Measurements from ENCODE around the gene SLC39A1. TPM values are rescaled to one million over a fixed set of nuclear protein-coding genes. Genes with fewer than 3 reads are reported as not detected.

Gene SLC39A1
- polyA plus RNA-seq, 1 donor, result 73.7 TPM

DNA sequence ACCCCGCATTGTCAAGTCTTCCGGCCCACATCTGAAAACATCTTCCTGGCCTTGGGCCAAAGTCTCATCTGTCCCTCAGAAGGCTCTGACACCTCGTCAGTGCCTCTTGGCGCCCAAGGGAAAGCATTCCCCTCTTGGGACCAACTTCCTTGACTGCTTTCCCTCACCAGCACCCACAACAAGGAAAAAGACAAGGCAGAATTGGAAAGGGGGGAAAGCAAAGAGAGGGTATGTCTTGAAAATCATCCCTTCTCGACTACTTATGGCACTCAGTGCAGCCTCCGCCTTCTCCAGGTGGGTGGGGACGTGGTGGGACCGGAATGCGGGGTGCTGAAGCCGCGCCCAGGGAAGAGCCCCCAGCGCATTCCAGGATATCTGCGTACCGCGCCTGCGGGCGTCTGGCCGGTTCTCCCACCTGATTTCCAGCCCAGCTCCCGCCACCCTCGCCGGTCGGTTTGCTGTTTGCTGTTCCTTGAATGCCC, 554 bp upstream of the SLC39A1 start:
- WGBS (ENCODE audit: insufficient coverage, low lambda C conversion rate), result no CpG with 5 or more reads among the region's 22 CpGs
- Histone ChIP-seq H3K27ac (ENCODE audit: low read length) (peak overlapping the region; percentile 96), H3K4me1 (ENCODE audit: control insufficient read depth, insufficient read depth, low read length) (peaks cover 15% of the 10 kb centered on the region), H3K9me3 (ENCODE audit: control insufficient read depth, low read depth, low read length) (no peaks in the 10 kb centered on the region), H3K4me3 (ENCODE audit: low read length) (peak overlapping the region; percentile 81), H3K36me3 (ENCODE audit: control insufficient read depth, insufficient read depth, low read length) (peaks cover 18% of the 10 kb centered on the region), H3K27me3 (ENCODE audit: control insufficient read depth, insufficient read depth, low read length) (no peaks in the 10 kb centered on the region)
- DNase-seq, result peak; percentile 77 to 87

DNA sequence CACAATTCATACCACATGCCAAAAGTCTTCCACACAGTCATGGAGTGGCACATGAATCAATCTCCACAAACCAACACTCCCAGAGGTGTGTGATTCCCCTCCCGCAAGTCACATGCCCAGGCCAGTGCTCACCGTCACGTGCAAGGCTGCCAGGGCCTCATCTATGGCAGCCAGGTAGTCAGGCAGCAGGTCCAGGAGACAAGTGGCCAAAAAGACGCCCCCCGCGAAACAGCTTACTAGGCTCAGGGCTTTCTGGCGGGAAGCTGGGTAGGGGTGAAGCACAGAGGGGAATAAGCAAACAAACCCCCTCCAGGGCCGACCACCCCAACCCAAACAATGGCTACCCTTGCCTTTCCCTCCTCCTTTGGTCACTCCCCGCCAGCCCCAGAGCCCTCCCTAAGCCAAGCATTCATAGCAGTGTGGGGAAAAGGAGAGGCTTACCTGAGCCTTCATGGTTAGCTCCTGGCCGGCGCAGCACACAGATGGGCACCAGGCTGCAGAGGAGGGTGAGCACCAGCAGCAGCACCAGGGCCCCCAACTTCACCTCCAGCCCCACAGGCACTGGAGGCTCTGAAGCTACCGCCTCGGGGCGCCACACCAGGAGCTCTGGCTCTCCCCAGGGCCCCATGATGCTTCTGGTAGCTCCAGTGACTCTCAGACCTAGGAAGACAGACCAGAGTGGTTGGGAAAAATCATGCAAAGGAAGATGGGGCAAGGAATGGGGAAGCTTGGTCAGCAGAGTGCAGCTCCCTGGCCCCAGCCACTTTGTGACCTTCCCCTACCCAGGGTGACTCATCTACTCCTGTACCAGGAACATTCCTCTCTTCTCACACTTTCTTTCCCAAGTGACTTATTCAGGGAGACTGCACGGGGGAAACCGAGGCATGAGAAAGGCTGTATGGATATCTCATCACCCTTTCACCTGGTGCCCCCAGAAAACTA, 978 bp downstream of the SLC39A1 start:
- peaks cover 18% of the 10 kb centered on the region for H3K36me3 ChIP-seq (ENCODE audit: control insufficient read depth, insufficient read depth, low read length)
- no peaks in the 10 kb centered on the region for H3K9me3 ChIP-seq (ENCODE audit: control insufficient read depth, low read depth, low read length)
- peak in 1 of 2 donors; percentile 70 for DNase-seq
- peak overlapping the region; percentile 96 for H3K27ac ChIP-seq (ENCODE audit: low read length)
- H3K4me1 ChIP-seq (ENCODE audit: control insufficient read depth, insufficient read depth, low read length), result peaks cover 18% of the 10 kb centered on the region
- no CpG with 5 or more reads among the region's 16 CpGs for WGBS (ENCODE audit: insufficient coverage, low lambda C conversion rate)
- no peaks in the 10 kb centered on the region for H3K27me3 ChIP-seq (ENCODE audit: control insufficient read depth, insufficient read depth, low read length)
- peak overlapping the region; percentile 81 for H3K4me3 ChIP-seq (ENCODE audit: low read length)

DNA sequence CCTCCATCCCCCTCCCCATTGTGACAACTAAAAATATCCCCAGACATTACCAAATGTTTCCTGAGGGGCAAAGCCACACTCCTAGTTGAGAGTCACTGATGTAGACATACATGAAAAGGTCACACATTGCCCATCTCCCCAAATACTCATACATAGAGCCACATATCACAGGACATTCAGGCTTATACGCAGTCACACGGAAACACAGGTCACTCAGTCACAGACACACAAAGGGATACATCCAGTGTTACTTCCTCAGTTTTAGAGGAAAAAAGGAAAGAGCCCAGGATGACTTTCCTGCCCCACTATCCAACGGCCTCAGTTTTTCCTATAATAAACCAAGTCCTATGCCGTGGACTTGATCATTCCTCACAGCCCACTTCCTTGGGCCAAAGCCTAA, 1.9 kb downstream of the SLC39A1 start:
- Histone ChIP-seq H3K9me3 (ENCODE audit: control insufficient read depth, low read depth, low read length) (no peaks in the 10 kb centered on the region), H3K4me1 (ENCODE audit: control insufficient read depth, insufficient read depth, low read length) (peaks cover 27% of the 10 kb centered on the region), H3K27me3 (ENCODE audit: control insufficient read depth, insufficient read depth, low read length) (no peaks in the 10 kb centered on the region), H3K36me3 (ENCODE audit: control insufficient read depth, insufficient read depth, low read length) (peaks cover 18% of the 10 kb centered on the region), H3K4me3 (ENCODE audit: low read length) (peak overlapping the region; percentile 81), H3K27ac (ENCODE audit: low read length) (peak overlapping the region; percentile 96)
- DNase-seq, result no peak
- 60% methylated on average over 1 of the region's 4 CpGs for WGBS (ENCODE audit: insufficient coverage, low lambda C conversion rate)

DNA sequence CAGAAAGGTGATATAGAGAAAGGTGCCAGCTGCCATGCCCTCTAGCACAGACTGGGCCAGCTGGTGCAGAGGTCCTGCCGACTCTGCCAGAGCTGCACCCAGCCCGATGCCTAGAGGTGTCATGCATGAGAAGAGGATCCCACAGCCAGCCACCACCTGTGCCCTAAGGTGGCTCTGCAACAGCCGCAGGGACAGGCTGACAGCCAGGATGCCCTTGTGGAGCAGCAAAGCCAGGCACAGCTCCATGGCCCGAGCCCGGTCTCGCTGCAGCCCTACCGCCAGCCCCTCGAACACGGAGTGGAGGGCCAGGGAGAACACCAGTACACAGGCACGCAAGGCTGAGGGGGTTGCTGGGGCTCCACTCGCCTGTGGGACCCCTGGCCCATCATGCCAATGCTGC, 3.1 kb downstream of the SLC39A1 start:
- peaks cover 31% of the 10 kb centered on the region for H3K4me1 ChIP-seq (ENCODE audit: control insufficient read depth, insufficient read depth, low read length)
- H3K4me3 ChIP-seq (ENCODE audit: low read length), result no peak overlapping the region
- H3K27me3 ChIP-seq (ENCODE audit: control insufficient read depth, insufficient read depth, low read length), result no peaks in the 10 kb centered on the region
- DNase-seq, result no peak
- H3K27ac ChIP-seq (ENCODE audit: low read length), result no peak overlapping the region
- H3K36me3 ChIP-seq (ENCODE audit: control insufficient read depth, insufficient read depth, low read length), result peaks cover 18% of the 10 kb centered on the region
- no peaks in the 10 kb centered on the region for H3K9me3 ChIP-seq (ENCODE audit: control insufficient read depth, low read depth, low read length)
- WGBS (ENCODE audit: insufficient coverage, low lambda C conversion rate), result no CpG with 5 or more reads among the region's 11 CpGs

DNA sequence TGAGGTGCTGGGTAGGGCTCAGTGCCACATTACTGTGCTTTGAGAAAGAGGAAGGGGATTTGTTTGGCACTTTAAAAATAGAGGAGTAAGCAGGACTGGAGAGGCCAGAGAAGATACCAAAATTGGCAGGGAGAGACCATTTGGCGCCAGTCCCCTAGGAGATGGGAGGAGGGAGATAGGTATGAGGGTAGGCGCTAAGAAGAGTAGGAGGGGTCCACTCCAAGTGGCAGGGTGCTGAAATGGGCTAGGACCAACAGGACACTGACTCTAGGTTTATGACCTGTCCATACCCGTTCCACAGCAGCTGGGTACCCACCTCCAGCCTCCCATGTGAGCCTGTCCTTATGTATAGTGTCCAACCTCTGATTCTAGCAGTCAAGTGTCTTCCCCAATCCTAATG, 3.9 kb downstream of the SLC39A1 start:
- Histone ChIP-seq H3K4me3 (ENCODE audit: low read length) (no peak overlapping the region), H3K4me1 (ENCODE audit: control insufficient read depth, insufficient read depth, low read length) (peaks cover 32% of the 10 kb centered on the region)
- no CpG with 5 or more reads among the region's 3 CpGs for WGBS (ENCODE audit: insufficient coverage, low lambda C conversion rate)

DNA sequence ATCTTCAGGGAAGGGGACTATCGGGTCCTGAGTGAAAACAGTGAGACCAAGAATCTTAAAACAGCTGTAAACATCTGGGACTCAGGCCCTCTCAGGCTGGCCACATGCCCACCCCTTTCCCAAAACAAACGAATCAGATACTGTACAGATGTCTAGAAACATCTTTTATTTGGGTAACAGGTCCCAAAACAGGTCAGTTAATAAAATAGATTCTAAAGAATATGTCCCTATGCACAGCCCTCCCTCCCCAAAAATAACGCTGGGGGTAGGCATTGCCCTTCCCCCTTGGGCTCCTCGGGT, 4.4 kb downstream of the SLC39A1 start:
- H3K27ac ChIP-seq (ENCODE audit: low read length), result peak overlapping the region; percentile 14
- peak overlapping the region; percentile 19 for H3K4me3 ChIP-seq (ENCODE audit: low read length)
- WGBS (ENCODE audit: insufficient coverage, low lambda C conversion rate), result 0% methylated on average over 1 of the region's 4 CpGs
- H3K9me3 ChIP-seq (ENCODE audit: control insufficient read depth, low read depth, low read length), result no peaks in the 10 kb centered on the region
- no peaks in the 10 kb centered on the region for H3K27me3 ChIP-seq (ENCODE audit: control insufficient read depth, insufficient read depth, low read length)
- H3K4me1 ChIP-seq (ENCODE audit: control insufficient read depth, insufficient read depth, low read length), result peaks cover 37% of the 10 kb centered on the region
- DNase-seq, result no peak
- peaks cover 28% of the 10 kb centered on the region for H3K36me3 ChIP-seq (ENCODE audit: control insufficient read depth, insufficient read depth, low read length)

More for the DNA sequence above, 3.9 kb downstream of the SLC39A1 start:
- Histone ChIP-seq H3K27ac (ENCODE audit: low read length) (no peak overlapping the region), H3K36me3 (ENCODE audit: control insufficient read depth, insufficient read depth, low read length) (peaks cover 23% of the 10 kb centered on the region), H3K9me3 (ENCODE audit: control insufficient read depth, low read depth, low read length) (no peaks in the 10 kb centered on the region), H3K27me3 (ENCODE audit: control insufficient read depth, insufficient read depth, low read length) (no peaks in the 10 kb centered on the region)
- DNase-seq, result no peak

DNA sequence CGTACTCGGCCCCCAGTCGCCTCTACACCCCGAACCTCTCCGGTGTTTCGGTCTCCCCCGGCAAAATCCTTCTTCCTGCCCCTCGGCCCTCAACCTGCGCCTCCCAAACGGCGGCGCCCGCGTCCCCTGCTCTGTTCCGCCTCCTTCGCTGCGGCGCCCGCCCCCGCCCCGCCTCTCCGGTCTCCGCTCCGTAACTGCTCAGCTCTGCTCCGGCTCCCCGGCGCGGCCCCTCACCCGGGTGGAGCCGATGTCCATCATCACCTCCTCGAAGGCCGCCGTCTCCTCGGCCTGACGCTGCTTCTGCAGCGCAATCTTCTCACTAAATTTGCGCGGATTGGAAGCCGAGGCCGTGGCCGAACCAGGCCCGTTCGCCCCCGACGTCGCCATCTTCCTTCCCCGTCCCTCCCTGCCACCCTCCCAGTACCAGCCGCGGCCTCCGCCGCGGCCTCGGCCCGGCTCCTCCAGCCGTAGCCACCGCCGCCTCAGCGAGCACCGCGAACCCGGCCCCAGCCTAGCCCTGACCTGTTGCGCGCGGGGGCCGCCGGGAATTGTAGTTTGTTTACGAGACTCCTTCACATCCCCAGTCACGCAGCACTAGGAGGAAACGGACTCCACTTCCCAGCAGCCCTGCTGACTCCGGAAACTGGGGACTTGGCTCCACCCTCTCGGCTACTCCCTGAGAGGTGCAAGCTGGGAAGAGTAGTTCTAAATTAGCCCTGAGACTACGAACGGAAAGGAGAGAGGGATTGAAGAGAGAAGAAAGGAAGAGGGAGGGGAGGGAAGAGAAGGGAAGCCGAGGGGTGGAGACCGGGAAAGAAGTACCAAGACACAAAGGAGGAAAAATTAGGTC, 5.0 kb downstream of the SLC39A1 start, which contains the start of gene CRTC2:
Gene CRTC2, minus strand, starts transcription at position 502 of the 850 bp plus-strand sequence. Its CDS starts 115 bp downstream, at position 387.
- peaks cover 37% of the 10 kb centered on the region for H3K4me1 ChIP-seq (ENCODE audit: control insufficient read depth, insufficient read depth, low read length)
- 5% methylated on average over 4 of the region's 75 CpGs for WGBS (ENCODE audit: insufficient coverage, low lambda C conversion rate)
- peak within 1 kb of the TSS; percentile 80 for H3K4me3 ChIP-seq (ENCODE audit: low read length)
- peaks cover 34% of the 10 kb centered on the region for H3K36me3 ChIP-seq (ENCODE audit: control insufficient read depth, insufficient read depth, low read length)
- peak; percentile 98 to 99 for DNase-seq
- H3K9me3 ChIP-seq (ENCODE audit: control insufficient read depth, low read depth, low read length), result no peaks in the 10 kb centered on the region
- no peaks in the 10 kb centered on the region for H3K27me3 ChIP-seq (ENCODE audit: control insufficient read depth, insufficient read depth, low read length)
- peak within 1 kb of the TSS; percentile 77 for H3K27ac ChIP-seq (ENCODE audit: low read length)

DNA sequence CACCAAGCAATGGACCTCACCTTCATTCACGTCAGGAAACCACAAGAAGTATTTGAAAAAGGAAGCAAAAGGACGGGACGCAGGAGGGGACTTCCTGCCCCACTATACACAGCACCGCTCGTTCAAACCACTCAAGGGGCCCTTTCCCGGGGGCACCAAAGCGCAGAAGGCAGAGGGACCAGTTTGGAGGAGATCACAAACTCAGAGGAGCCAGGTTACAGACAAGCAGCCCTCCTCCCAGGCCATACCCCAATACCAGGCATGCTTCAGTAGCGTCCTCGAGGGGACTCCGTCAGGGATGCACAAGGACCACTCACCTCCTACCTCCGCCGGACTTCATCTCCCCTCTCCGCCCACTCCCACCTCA, 5.6 kb downstream of the SLC39A1 start:
- Histone ChIP-seq H3K36me3 (ENCODE audit: control insufficient read depth, insufficient read depth, low read length) (peaks cover 36% of the 10 kb centered on the region), H3K4me3 (ENCODE audit: low read length) (peak overlapping the region; percentile 80), H3K9me3 (ENCODE audit: control insufficient read depth, low read depth, low read length) (no peaks in the 10 kb centered on the region), H3K4me1 (ENCODE audit: control insufficient read depth, insufficient read depth, low read length) (peaks cover 37% of the 10 kb centered on the region), H3K27ac (ENCODE audit: low read length) (peak overlapping the region; percentile 77), H3K27me3 (ENCODE audit: control insufficient read depth, insufficient read depth, low read length) (no peaks in the 10 kb centered on the region)
- no peak for DNase-seq
- no CpG with 5 or more reads among the region's 13 CpGs for WGBS (ENCODE audit: insufficient coverage, low lambda C conversion rate)

DNA sequence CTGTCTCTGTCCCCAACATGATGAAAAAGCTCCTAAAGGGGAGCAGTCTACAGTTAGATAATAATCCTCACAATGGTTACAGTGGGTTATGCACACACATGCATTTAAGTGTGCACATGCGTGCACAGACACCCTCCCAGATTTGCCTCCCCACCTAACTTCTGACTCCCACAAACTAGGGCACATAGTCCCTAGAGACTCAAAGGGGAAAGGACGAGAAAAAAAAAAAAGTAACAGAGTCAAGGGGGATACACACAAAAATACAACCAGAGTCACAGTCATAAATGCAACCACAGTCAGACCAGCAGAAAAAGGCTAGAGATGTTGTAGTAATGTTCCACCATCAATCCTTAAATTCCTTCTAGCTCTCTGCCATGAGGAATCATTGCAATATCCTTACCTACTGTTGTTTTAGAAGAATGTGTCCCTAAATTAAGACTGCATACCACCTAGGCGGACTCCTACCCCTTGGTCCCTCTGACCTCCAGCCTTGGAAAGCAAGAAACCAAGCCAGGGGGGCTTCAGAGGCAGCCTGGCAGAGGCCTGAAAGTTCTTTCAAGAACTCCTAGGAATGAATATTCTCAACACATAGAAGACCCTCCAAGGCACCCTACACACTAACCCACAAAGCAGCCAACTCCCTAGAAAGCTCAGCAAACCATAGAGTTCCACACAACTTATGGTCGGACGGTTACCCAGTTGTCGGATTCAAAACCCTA, 6.2 kb downstream of the SLC39A1 start:
- DNase-seq, result no peak
- Histone ChIP-seq H3K4me1 (ENCODE audit: control insufficient read depth, insufficient read depth, low read length) (peaks cover 32% of the 10 kb centered on the region), H3K36me3 (ENCODE audit: control insufficient read depth, insufficient read depth, low read length) (peaks cover 42% of the 10 kb centered on the region), H3K27ac (ENCODE audit: low read length) (peak overlapping the region; percentile 77), H3K27me3 (ENCODE audit: control insufficient read depth, insufficient read depth, low read length) (no peaks in the 10 kb centered on the region), H3K9me3 (ENCODE audit: control insufficient read depth, low read depth, low read length) (no peaks in the 10 kb centered on the region), H3K4me3 (ENCODE audit: low read length) (peak overlapping the region; percentile 80)
- no CpG with 5 or more reads among the region's 6 CpGs for WGBS (ENCODE audit: insufficient coverage, low lambda C conversion rate)

DNA sequence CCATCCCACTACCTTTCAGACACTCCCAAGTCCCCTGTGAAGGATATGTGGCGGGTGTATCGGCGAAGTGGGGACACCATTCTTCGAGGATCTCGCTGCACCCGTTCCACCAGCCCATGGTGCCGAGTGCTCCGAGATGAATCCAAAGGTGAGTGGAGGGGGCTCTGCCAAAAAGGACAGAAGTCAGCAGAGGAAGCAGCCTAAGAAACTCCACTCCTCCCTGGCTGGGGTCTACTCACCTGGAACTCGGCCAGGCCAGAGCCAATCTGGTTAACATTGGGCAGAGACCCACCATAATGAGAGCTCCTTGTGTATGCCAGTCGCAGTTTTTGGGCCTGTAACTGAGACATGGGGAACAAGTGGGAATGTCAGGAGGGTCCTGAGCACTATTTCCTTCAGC, 8.5 kb downstream of the SLC39A1 start:
- H3K4me1 ChIP-seq (ENCODE audit: control insufficient read depth, insufficient read depth, low read length), result peaks cover 23% of the 10 kb centered on the region
- H3K27me3 ChIP-seq (ENCODE audit: control insufficient read depth, insufficient read depth, low read length), result no peaks in the 10 kb centered on the region
- no peak overlapping the region for H3K4me3 ChIP-seq (ENCODE audit: low read length)
- WGBS (ENCODE audit: insufficient coverage, low lambda C conversion rate), result no CpG with 5 or more reads among the region's 10 CpGs
- no peaks in the 10 kb centered on the region for H3K9me3 ChIP-seq (ENCODE audit: control insufficient read depth, low read depth, low read length)
- H3K27ac ChIP-seq (ENCODE audit: low read length), result no peak overlapping the region
- peaks cover 50% of the 10 kb centered on the region for H3K36me3 ChIP-seq (ENCODE audit: control insufficient read depth, insufficient read depth, low read length)
- no peak for DNase-seq

Data from large intestine (tissue), 3 donors.